Colon (tissue), 2 donors: ENCODE measurements around the gene CEACAM8.
"Not testable (repeated sequence)": the region's sequence is repeated elsewhere in the genome, so short reads cannot be mapped to it uniquely, and the experiment has no call there.

Experiments used
- FAIRE-seq: peaks from 2 replicates; lab custom pipeline; 2012; peaks lifted over from hg19 to GRCh38; lab: Jason Lieb, UNC
- donor health status: control.
- donor health status: control.

Gene CEACAM8

GRCh38 chr19:42542791-42543190 is 51.9 kb downstream of the CEACAM8 start:
- no peak for FAIRE-seq

GRCh38 chr19:42540071-42540553 is 54.6 kb downstream of the CEACAM8 start:
- FAIRE-seq: no peak

GRCh38 chr19:42538841-42539709 is 55.6 kb downstream of the CEACAM8 start:
- FAIRE-seq: no peak

GRCh38 chr19:42535276-42535675 is 59.4 kb downstream of the CEACAM8 start:
- FAIRE-seq: not testable (repeated sequence)

- FAIRE-seq: no peak
Observed at GRCh38 chr19:42534391-42534790, 60.3 kb downstream of the CEACAM8 start.

GRCh38 chr19:42532891-42533290 is 61.8 kb downstream of the CEACAM8 start:
- FAIRE-seq: no peak

- no peak for FAIRE-seq
Observed at GRCh38 chr19:42531313-42531712, 63.4 kb downstream of the CEACAM8 start.
